ENCODE measurements around the gene SELENOM.

Gene SELENOM

GRCh38 chr22:31134688-31135087 lies 27.3 kb upstream of the SELENOM start:
- TF ChIP-seq CTCF (IDR thresholded peaks at IDR 0.05): no peak

- TF ChIP-seq CTCF (IDR thresholded peaks at IDR 0.05): no peak
Observed at GRCh38 chr22:31133911-31134310, 26.5 kb upstream of the SELENOM start.

GRCh38 chr22:31130873-31131272 lies 23.5 kb upstream of the SELENOM start:
- TF ChIP-seq CTCF (IDR thresholded peaks at IDR 0.05): no peak

GRCh38 chr22:31128156-31128555 lies 20.8 kb upstream of the SELENOM start:
- no peak for TF ChIP-seq CTCF (IDR thresholded peaks at IDR 0.05)

GRCh38 chr22:31127181-31127772 lies 19.9 kb upstream of the SELENOM start:
- TF ChIP-seq CTCF (IDR thresholded peaks at IDR 0.05): no peak

GRCh38 chr22:31126869-31127175 lies 19.5 kb upstream of the SELENOM start:
- no peak for TF ChIP-seq CTCF (IDR thresholded peaks at IDR 0.05)

GRCh38 chr22:31126128-31126868 lies 18.9 kb upstream of the SELENOM start:
- no peak for TF ChIP-seq CTCF (IDR thresholded peaks at IDR 0.05)
